PC-9 (cell line): ENCODE results near the gene TULP4. TPM values are rescaled to one million over a fixed set of nuclear protein-coding genes. Genes with fewer than 3 reads are reported as not detected.

Source experiments
- BruUV-seq: library from RNA; stranded (reverse); fragments of 400-500 nt; replicated peaks from 2 replicates; lab custom pipeline; 2021; lab: Mats Ljungman, UMichigan
- CTCF ChIA-PET: fragments of 300-600 bp; sonication (Branson Sonifier 250); formaldehyde crosslinking; loops from one replicate; lab custom pipeline; 2022; ENCODE audit warnings: antibody characterized with exemption; lab: Charles Lee
- POLR2A ChIA-PET: fragments of 300-600 bp; sonication (Branson Sonifier 250); formaldehyde crosslinking; loops from one replicate; lab custom pipeline; 2022; ENCODE audit warnings: antibody characterized with exemption; ENCODE audit not compliant: unreplicated experiment; lab: Charles Lee
- DNase-seq, 2 experiments: peaks; one replicate each; pipeline versions ENCODE4 v3.0.0 to v3.0.0-alpha.2; 2015 to 2022; ENCODE audit warnings: mixed read lengths in 1 of 2
- H2AFZ ChIP-seq: fragments of 200-600 bp; sonication (generic); 2 replicates; pipeline ENCODE4 v1.8.1; 2017; ENCODE audit warnings: antibody characterized with exemption
- H3F3A ChIP-seq: fragments of 200-600 bp; sonication (generic); 2 replicates; pipeline ENCODE4 v1.8.1; 2017; ENCODE audit warnings: antibody characterized with exemption, mild to moderate bottlenecking, low read depth; ENCODE audit not compliant: insufficient read depth
- H3K27ac ChIP-seq: fragments of 200-600 bp; sonication (generic); 2 replicates; pipeline ENCODE4 v1.6.1; 2016; ENCODE audit warnings: mixed run types
- H3K27me3 ChIP-seq: fragments of 200-600 bp; sonication (generic); 2 replicates; pipeline ENCODE4 v1.6.1; 2016; ENCODE audit warnings: low read depth, mixed run types; ENCODE audit not compliant: insufficient read depth
- H3K36me3 ChIP-seq: fragments of 200-600 bp; sonication (generic); 2 replicates; pipeline ENCODE4 v1.6.1; 2016; ENCODE audit warnings: low read depth, mixed run types
- H3K4me1 ChIP-seq: fragments of 200-600 bp; sonication (generic); replicated peaks from 2 replicates; pipeline ENCODE4 v1.6.1; 2016; ENCODE audit warnings: mixed run types; ENCODE audit not compliant: insufficient read depth
- H3K4me2 ChIP-seq: fragments of 200-600 bp; sonication (generic); 2 replicates; pipeline ENCODE4 v1.6.1; 2017; ENCODE audit warnings: mixed run types
- H3K4me3 ChIP-seq: fragments of 200-600 bp; sonication (generic); 2 replicates; pipeline ENCODE4 v1.6.1; 2016; ENCODE audit warnings: mixed run types
- H3K79me2 ChIP-seq: fragments of 200-600 bp; sonication (generic); 2 replicates; pipeline ENCODE4 v1.6.1; 2017; ENCODE audit warnings: low read depth, mixed run types
- H3K9me2 ChIP-seq: fragments of 200-600 bp; sonication (generic); 2 replicates; pipeline ENCODE4 v1.8.1; 2017; ENCODE audit warnings: mild to moderate bottlenecking; ENCODE audit not compliant: insufficient read depth
- H3K9me3 ChIP-seq: fragments of 200-600 bp; sonication (generic); 2 replicates; pipeline ENCODE4 v1.8.1; 2016; ENCODE audit warnings: low read depth; ENCODE audit not compliant: insufficient read depth
- H4K20me1 ChIP-seq: fragments of 200-600 bp; sonication (generic); 2 replicates; pipeline ENCODE4 v1.8.1; 2017; ENCODE audit not compliant: insufficient read depth
- EZH2 ChIP-seq: fragments of 200-600 bp; sonication (generic); IDR thresholded peaks from 2 replicates; pipeline ENCODE4 v1.8.0; 2017; ENCODE audit warnings: antibody characterized with exemption, low read depth
- intact Hi-C: fragments of 100-400 bp; cut with micrococcal nuclease; formaldehyde crosslinking; loops from one replicate; pipeline ENCODE4 v1.10.0; 2022; ENCODE audit not compliant: unreplicated experiment
- total RNA-seq: library from RNA; stranded (reverse); gene quantifications from 2 replicates; pipeline ENCODE4 v1.2.3, GENCODE V29; 2021
- TF ChIP-seq, protein P1 (sequence below): fragments of 200-600 bp; sonication (generic); conservative IDR thresholded peaks from 2 replicates; pipeline ENCODE4 v1.6.1; 2017; ENCODE audit warnings: mixed run types, antibody characterized with exemption, mild to moderate bottlenecking, moderate library complexity

TULP4 gene
- total RNA-seq, 1 experiment from 2014 or later, result 34.0 TPM

DNA sequence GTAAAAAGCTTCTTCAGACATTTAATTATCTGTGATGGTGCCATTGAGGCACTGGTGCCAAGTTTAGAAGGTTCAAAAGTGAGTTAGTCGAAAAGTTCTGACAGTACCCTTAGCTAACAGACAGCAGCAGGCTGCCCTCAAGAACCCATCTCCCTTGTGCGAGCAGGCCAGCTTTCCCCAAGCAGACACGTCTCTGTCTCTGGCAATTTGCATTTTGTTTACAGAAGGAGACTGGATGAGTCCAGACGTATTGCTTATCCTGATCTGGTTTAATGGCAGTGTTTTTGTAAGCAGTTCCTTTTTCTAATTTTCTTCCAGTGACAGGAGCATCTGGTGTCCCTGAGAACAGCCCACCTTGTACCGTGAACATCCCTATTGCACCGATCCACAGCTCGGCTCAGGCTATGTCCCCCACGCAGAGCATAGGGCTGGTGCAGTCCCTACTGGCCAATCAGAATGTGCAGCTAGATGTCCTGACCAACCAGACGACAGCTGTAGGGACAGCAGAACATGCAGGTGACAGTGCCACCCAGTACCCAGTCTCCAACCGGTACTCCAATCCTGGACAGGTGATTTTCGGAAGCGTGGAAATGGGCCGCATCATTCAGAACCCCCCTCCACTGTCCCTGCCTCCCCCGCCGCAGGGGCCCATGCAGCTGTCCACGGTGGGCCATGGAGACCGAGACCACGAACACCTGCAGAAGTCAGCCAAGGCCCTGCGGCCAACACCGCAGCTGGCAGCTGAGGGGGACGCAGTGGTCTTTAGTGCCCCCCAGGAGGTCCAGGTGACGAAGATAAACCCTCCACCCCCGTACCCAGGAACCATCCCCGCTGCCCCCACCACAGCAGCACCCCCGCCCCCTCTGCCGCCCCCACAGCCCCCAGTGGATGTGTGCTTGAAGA is 189.3 kb downstream of the TULP4 start:
- H3K27ac ChIP-seq, result no peak overlapping the region
- TF ChIP-seq EZH2, result no peak
- TF ChIP-seq, protein P1, sequence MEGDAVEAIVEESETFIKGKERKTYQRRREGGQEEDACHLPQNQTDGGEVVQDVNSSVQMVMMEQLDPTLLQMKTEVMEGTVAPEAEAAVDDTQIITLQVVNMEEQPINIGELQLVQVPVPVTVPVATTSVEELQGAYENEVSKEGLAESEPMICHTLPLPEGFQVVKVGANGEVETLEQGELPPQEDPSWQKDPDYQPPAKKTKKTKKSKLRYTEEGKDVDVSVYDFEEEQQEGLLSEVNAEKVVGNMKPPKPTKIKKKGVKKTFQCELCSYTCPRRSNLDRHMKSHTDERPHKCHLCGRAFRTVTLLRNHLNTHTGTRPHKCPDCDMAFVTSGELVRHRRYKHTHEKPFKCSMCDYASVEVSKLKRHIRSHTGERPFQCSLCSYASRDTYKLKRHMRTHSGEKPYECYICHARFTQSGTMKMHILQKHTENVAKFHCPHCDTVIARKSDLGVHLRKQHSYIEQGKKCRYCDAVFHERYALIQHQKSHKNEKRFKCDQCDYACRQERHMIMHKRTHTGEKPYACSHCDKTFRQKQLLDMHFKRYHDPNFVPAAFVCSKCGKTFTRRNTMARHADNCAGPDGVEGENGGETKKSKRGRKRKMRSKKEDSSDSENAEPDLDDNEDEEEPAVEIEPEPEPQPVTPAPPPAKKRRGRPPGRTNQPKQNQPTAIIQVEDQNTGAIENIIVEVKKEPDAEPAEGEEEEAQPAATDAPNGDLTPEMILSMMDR, result no peak
- H3K27me3 ChIP-seq, result no peaks in the 10 kb centered on the region
- no peaks in the 10 kb centered on the region for H3K36me3 ChIP-seq
- no peak overlapping the region for H3K4me2 ChIP-seq
- H3K9me3 ChIP-seq, result no peaks in the 10 kb centered on the region
- H4K20me1 ChIP-seq, result no peaks in the 10 kb centered on the region
- no peak for DNase-seq
- H3K9me2 ChIP-seq, result no peaks in the 10 kb centered on the region
- no TSS peak for BruUV-seq
- no peaks in the 10 kb centered on the region for H3F3A ChIP-seq
- no peak overlapping the region for H3K4me3 ChIP-seq
- POLR2A ChIA-PET, result no interaction called here
- CTCF ChIA-PET, result no interaction called here
- no peak overlapping the region for H2AFZ ChIP-seq
- intact Hi-C loops, result no loop called here
- H3K4me1 ChIP-seq, result no peaks in the 10 kb centered on the region
- H3K79me2 ChIP-seq, result no peaks in the 10 kb centered on the region

DNA sequence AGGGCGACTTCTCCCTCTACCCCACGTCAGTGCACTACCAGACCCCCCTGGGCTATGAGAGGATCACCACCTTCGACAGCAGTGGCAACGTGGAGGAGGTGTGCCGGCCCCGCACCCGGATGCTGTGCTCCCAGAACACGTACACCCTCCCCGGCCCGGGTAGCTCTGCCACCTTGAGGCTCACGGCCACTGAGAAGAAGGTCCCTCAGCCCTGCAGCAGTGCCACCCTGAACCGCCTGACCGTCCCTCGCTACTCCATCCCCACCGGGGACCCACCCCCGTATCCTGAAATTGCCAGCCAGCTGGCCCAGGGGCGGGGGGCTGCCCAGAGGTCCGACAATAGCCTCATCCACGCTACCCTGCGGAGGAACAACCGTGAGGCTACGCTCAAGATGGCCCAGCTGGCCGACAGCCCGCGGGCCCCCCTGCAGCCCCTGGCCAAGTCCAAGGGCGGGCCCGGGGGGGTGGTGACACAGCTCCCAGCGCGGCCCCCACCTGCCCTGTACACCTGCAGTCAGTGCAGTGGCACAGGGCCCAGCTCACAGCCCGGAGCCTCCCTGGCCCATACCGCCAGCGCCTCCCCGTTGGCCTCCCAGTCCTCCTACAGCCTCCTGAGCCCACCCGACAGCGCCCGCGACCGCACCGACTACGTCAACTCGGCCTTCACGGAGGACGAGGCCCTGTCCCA is 190.1 kb downstream of the TULP4 start:
- no peak for DNase-seq
- no peaks in the 10 kb centered on the region for H3K9me3 ChIP-seq
- H3K4me3 ChIP-seq, result no peak overlapping the region
- H3K4me1 ChIP-seq, result no peaks in the 10 kb centered on the region
- BruUV-seq, result no TSS peak
- TF ChIP-seq, protein P1, result no peak
- no peak for TF ChIP-seq EZH2
- H4K20me1 ChIP-seq, result no peaks in the 10 kb centered on the region
- ChIA-PET CTCF (no interaction called here), POLR2A (no interaction called here)
- H3F3A ChIP-seq, result no peaks in the 10 kb centered on the region
- no peak overlapping the region for H3K27ac ChIP-seq
- H3K36me3 ChIP-seq, result no peaks in the 10 kb centered on the region
- H3K27me3 ChIP-seq, result no peaks in the 10 kb centered on the region
- H3K79me2 ChIP-seq, result no peaks in the 10 kb centered on the region
- H3K4me2 ChIP-seq, result no peak overlapping the region
- no peak overlapping the region for H2AFZ ChIP-seq
- intact Hi-C loops, result no loop called here
- no peaks in the 10 kb centered on the region for H3K9me2 ChIP-seq

DNA sequence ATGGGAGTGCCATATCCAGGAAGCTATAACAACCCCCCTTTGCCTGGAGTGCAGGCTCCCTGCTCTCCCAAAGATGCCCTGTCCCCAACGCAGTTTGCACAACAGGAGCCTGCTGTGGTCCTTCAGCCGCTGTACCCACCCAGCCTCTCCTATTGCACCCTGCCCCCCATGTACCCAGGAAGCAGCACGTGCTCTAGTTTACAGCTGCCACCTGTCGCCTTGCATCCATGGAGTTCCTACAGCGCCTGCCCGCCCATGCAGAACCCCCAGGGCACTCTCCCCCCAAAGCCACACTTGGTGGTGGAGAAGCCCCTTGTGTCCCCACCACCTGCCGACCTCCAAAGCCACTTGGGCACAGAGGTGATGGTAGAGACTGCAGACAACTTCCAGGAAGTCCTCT is 191.0 kb downstream of the TULP4 start:
- DNase-seq, result no peak
- POLR2A ChIA-PET, result no interaction called here
- no peaks in the 10 kb centered on the region for H3K9me3 ChIP-seq
- no peak overlapping the region for H3K4me2 ChIP-seq
- H3K4me1 ChIP-seq, result no peaks in the 10 kb centered on the region
- H4K20me1 ChIP-seq, result no peaks in the 10 kb centered on the region
- intact Hi-C loops, result no loop called here
- TF ChIP-seq EZH2, result no peak
- TF ChIP-seq, protein P1, result no peak
- H3K27me3 ChIP-seq, result no peaks in the 10 kb centered on the region
- no peaks in the 10 kb centered on the region for H3K79me2 ChIP-seq
- H3K4me3 ChIP-seq, result no peak overlapping the region
- H3F3A ChIP-seq, result no peaks in the 10 kb centered on the region
- BruUV-seq, result no TSS peak
- H3K36me3 ChIP-seq, result no peaks in the 10 kb centered on the region
- H2AFZ ChIP-seq, result no peak overlapping the region
- H3K27ac ChIP-seq, result no peak overlapping the region
- no peaks in the 10 kb centered on the region for H3K9me2 ChIP-seq
- CTCF ChIA-PET, result no interaction called here
